HG03025 (cell line): ENCODE results near the gene SPNS3.

Experiments
- ATAC-seq: cut with Tn5 transposase; IDR thresholded peaks from one replicate; pipeline ENCODE4 v1.9.1; 2021; ENCODE audit warnings: mild to moderate bottlenecking, moderate library complexity; ENCODE audit not compliant: unreplicated experiment, low FRiP score

SPNS3 gene

DNA sequence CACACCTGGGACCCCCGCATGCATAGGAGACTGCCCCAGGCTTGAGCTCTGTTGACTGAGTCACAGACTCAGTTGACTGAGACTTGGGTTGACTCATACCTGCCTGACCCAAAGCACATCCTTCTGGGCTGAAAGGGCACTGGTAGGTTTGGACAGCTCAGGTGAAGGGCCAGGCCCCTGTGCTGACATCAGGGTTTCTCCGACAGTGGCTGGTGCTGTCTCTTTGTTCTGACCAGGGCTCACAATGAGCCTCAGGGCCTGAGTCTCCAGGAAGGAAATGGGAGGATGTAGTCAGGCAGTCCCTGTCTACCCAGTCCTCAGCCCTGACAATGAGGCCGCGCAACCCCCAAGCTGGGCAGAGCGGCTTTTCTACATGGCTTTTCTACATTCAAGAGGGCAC, 71.4 kb downstream of the SPNS3 start:
- no peak for ATAC-seq

DNA sequence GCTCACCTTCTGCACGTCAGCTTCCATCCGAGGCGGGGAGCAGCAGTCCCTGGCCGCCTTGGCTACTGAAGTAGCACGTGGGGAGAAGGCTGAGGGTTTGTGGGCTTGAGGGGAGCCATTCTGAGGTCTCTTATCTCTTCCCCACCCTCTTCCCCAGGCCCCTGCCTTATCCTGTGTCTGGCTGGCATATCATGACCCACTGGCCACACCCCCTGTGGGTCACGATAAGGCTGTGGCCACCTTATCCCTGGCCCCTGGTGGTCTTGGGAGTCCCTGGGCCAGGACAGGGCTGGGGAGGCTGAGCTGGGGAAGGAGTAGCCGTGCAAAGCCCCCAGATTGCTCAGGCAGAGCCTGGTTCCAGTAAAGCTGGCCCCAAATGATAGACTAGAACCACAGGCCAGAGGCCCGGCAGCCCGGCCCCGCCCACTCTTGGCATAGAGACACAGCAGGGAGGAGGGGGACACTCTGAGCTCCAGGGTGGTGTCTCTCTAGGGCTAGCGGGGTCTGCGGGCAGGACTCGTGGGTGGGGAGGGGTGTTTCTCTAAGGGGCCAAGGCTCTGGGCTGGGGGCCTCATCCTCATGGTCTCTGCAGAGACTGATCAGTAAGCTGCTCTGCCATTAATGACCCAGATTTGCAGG, 72.6 kb downstream of the SPNS3 start:
- ATAC-seq: no peak

DNA sequence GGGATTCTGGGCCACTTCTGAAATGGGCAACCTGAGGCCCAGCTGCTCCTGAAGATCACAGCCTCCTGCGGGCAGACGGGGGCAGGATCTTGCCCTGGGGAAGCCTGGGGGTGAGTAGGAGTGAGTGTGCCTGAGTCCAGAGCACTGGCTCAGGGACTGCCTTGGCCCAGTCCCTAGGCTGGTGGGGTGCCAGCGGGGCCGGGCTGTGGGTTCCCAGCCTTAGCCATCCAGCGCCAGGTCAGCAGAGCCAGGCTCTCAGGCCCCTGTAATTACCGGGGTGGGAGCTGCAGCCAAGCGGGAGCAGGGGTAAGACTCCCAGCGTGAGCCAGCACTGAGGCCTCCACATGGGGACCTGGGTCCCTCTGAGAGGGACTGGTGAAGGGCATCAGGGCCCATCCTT, 73.2 kb downstream of the SPNS3 start:
- no peak for ATAC-seq

DNA sequence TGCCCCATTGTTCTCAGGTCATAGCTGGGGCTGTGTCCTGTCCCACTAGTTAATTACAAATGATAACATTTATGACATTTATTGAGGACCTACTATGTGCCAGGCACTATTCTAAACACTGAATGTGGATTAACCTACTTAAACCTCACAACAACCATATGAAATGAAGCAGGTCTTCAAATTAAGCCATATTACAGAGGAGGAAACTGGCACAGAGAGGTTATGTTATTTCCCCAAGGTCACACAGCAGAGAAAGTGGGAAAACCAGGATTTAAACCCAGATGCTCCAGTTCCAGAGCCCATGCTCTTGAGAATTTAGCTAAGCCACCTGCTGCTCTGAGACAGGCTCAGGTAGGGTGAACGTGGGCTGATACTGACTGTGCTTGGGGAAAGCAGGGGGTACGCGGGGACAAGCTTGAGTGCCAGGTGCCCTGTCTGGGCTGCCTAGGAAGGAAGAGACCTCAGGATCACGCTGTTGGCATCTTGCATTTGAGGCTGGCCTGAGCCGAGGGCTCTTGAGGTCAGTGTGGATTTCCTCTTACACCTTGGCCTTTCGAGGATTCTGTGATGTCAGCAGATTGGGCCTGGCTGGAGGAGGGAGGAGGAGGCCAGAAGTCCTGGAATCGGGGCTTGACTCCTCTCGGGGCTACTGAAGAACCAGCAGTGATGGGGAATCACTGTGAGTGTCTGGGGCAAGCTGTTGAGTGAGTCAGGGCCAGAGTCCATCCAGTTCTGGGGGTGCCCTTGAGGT, 73.8 kb downstream of the SPNS3 start:
- ATAC-seq: no peak

DNA sequence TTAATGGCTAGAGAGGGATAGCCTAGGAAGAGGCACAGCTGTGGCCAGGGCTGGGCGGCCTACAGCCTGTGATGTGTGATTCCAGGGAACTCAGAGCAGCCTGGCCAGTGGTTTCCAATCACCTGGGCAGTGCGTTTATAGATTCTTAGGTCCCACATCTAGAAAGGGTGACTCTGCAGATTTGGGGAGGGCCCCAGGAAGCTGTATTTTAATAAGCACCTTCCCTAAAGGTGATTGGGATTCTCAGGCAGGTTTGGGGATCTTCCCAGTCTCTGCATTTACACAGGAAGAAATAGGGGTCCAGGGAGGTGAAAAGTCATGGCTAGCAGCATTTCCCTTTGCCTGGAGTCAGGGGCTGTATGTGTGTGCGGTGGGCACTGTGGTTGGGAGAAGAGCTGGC, 74.5 kb downstream of the SPNS3 start:
- ATAC-seq: no peak

DNA sequence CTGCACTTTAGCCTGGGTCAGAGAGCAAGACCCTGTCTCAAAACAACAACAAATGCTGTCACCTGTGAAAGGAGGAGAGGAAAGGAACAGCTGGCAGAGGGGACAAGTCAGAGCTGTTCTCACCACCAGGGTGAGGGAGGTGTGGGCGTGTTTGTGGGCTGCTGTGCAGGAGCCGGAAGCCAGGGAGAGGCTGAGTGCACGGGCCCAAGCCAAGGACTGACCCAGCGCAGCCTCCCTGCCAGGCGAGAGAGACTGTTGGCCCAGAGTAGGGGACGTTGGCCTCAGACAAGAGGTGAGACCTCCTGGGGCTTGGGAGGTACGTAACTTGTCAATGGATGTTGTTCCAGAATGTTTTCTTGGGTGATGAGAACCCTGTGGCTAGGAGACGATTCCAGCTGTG, 75.7 kb downstream of the SPNS3 start:
- ATAC-seq: no peak

DNA sequence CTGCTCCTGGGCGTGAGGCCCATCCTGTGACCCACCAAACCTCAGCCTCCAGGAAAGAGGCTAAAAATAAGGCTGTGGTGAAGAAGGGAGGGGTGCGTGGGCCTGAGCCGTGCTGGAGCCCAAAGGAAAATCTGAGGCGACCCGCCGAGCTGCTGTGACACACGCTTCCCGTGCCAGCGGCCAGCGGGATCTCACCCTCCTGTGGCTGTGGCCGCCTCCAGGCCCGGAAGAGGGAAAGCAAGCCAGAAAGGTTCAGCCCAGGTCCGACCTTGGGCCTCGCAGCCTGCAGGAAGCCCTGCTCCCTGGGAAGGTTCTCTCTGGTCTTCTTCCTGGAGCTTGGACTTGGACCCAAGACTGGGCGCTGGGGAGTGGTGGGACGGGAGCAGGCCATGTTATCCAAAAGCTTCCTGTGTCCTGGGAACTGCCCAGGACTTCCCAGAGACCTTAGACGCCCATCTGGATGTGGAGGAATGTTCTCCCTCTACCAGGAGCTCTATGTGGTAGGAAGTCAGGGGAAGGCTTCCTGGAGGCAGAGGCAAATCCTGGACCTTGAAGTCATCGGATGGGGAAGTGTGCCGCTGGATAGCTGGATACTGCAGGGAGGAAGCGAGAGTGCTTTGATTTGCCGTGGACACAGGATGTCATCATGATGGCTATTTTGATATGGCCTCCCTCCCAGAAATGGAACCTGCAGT, 76.3 kb downstream of the SPNS3 start:
- ATAC-seq: no peak

DNA sequence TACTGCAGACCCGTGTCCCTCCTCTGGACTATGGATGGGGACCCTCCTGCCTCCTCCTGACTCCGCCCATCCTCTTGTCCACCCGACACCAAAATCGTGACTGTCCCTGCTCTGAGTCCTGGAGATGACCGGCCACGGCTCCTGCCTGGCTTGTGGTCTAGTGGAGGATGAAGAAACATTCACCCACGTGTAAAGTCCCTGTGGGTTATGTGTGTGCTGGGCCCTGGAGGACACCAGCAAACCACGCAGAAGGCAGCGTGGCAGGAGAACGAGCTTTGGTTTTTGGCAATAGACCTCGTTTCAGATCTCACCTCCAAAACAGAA, 76.8 kb downstream of the SPNS3 start:
- no peak for ATAC-seq

DNA sequence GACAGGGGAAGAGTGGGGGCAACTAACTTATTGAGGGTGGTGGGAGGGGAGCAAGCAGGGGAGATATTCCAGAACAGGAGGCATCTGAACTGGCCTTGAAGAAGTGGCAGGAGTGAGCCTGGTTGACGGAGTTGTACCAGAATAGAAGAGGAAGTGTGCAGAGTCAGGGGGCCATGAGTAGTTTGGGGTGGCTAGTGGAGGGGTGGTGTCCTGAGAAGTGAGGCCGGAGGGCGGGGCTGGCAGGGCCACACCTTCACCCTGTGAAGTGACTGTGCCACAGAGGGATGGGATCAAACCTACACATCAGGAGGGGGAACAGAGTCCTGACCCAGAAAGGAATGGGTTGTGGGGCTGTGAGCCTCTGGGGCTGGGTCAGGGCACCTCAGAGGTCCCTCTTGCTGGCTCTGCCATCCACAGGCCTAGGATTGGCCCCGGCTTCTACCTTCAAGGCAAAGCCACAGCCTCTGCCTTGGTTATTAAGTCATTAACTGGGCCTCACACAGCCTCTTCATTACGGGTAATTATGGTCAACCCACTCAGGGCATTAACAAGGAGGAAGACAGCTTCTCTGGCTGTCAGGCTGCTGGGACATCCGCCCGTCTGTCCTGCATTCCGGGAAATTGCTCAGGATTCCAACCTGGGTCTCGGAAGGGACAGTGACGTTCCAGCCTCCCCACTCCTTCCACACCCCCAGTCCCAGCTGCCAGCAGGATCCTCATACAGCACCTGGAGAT, 77.6 kb downstream of the SPNS3 start:
- ATAC-seq: no peak

DNA sequence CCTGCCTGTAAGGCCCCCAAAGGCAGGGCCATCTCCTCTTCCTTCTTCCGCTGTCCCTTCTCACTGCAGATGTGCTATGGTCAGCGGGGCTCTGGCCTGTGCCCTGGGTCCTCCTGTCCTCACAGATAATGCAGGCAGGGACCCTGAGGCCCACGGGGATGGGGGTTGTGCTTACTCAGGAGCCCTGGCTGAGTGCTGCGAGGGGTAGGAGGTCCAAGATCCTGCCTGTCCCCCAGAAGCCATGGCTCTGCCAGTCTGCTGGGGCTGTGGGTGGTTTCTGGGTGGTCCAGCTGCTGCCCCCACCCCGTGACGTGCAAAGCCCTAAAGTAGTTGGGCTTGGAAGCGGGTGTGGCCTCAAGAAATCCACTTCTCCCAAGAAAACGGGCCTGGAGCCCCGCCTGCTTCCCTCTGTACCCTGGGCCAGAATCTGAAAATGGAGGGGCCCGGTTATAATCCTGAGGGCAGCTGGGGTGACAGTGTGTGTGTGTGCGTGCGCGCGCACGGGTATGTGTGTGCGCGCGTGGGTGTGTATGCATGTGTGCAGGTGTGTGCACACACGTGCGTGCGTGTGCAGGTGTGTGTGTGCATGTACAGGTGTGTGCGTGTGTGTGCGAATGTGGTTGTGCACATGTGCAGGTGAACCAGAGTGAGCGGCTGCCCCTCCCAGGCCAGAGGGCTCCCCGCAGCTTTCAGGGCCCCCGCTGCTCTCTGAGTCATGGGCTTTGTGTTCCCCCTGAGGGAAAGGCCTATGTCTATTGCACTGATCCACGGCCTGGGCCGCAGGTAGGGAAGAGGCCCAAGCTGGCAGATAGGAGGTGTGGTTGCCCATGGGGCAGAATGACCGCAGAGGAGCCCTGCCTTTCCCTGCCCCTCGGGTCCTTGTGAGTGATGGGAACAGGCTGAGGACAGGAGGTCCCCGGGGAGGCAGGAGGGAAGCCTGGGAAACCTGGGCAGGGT, 78.7 kb downstream of the SPNS3 start:
- no peak for ATAC-seq

DNA sequence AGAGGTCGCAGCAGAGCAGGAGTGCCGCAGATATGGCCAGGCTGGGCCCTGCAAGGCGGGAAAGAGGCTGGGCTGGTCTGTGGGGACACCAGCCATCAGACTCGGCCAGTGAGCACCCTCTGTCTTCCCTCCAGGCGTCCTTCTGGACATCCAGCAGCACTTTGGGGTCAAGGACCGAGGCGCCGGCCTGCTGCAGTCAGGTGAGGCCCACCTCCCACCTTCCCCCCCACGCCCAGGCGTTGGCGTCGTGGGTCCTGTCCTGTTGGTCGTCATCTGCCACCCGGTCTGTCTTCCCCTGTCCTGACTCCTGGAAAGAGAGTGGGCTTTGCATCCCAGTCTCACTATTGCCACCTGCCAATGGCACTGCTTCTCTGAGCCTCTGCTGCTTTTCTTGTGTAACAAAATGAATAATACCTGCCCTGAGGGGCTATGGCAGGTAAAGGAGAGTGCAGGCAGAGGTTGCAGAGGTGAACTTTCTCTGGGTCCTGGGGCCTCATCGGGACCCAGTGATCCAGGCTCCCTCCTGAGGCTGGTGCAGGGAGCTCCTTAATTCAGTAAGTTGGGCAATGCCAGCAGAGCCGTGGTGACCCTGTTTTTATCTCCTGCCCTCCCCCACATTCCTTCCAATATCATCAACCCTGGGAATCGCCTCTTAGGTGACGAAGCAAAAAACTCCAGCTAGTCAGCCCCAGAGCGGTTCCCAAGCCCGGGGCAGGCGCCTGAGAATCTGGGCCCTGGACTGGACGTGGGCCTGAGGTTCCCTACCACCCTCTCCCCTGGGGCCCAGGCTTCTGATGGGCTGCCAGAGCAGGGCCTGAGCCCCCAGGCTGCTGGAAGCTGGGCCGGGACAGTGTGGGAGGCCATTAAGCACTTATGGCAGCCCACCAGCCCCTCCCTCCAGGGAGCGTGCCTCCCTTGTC, 79.6 kb downstream of the SPNS3 start:
- ATAC-seq: no peak

DNA sequence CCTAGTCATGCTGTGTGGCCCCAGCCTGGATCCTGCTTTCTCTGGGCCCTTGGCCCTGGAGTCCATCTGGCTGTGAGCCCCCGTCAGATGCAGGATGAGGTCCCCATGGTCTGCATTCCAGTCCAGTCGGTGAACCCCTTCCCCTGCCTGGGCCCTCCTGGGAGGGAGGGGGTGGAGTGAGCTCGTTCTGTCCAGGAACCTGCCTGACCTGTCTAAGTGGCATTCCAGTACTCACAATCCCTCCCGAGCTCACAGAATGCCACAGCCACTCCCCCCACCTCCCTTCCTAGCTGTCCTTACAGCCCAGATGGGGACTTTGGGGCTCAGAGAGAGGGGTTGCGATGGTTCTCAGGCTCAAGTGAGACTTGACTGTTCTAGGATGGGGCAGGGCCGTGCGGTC, 80.5 kb downstream of the SPNS3 start:
- ATAC-seq: no peak

DNA sequence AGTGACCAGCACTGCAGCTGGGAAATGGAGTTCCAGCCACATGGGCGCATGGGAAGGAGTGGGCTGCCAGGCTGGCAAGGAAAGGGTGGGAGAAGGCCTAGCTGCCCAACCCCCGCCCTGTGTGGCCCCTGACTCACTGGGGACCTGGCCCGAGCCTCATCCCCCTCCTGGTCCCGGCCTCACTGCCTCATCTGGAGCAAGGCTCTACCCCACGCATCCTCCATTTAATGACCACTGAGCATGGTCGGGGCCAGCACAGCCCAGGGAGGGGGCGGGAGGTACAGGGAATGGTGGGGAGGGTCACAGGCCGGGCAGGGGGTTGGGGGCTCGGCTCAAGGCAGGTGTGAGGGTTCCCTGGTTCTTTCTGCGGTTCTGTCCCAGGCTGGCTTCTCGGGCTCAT, 81.0 kb downstream of the SPNS3 start:
- ATAC-seq: no peak

DNA sequence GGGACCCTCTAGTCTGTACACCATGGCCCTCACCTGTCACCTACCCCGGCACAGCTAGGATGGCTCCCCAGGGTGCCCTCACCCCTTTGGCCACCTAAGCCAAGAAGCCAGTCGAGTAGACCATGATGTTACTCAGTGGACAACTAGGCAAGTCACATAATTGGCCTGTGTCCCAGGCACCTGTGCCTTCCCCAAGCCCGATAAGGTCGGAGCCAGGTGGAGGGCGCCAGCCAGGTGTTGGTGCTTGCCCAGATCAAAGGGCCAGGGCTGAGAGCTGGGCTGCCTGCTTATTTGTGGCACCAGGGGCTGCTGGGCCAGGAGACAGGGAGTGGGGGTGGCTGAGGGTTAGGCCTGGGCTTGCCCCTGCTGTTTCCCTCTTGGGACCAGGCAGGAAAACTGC, 81.8 kb downstream of the SPNS3 start:
- ATAC-seq: no peak

DNA sequence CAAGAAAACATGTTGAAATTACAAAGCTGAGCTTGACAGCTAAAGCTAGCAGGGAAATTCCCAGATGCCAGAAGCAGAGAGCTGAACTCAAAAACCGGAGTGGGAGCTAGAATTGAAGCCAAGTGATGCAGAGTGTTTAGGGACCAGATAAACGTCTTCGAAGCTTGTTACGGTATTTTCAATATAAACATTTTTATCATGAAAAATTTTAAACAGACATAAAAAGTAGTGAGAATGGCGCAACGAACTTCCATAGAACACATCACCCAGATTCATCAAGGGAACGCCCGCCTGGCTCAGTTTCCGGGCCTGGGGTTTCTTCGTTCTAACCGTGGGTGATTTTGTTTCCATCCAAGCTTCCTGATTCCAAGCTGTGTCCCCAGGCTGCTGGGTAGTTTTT, 83.0 kb downstream of the SPNS3 start:
- no peak for ATAC-seq

DNA sequence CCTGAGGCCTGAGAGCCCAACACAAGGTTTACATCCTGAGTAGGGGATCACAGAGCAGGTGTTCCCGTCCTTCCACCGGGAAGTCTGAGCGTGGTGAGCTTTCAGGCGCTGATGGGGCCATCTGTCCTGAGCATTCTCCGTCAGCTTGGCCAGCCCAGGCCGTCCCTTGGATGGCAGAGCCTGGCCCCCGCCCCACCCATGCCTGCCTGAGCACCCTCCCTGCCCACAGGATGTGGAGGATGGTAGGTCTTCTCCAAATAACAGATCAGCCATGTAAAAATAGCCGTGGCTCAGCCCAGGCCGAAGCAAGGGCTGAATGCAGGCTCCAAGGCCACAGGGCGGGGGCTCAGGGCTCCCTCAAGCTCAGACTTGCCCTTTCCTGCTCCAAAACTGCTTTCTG, 85.2 kb downstream of the SPNS3 start:
- ATAC-seq: no peak

DNA sequence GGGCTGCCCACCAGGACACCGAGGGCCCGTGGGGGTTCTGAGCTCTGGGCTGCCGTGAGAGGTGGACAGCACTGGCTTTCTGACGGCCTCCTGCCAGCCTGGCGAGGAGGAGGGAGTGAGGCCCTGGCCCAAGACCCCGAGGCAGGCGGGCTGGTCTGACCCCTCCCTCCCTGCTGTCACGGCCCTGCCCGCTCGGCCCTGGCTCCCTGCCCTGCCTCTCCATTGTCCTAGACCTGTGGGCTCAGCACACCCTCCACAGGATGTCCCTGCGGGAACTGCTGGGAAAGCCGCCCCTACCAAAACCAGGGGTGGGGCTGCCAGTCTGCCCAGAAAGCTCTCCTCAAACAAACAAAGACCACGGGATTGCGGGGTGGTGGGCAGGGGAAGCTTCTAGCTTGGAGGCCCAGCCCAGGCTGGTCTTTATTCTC, 85.6 kb downstream of the SPNS3 start:
- ATAC-seq: no peak

DNA sequence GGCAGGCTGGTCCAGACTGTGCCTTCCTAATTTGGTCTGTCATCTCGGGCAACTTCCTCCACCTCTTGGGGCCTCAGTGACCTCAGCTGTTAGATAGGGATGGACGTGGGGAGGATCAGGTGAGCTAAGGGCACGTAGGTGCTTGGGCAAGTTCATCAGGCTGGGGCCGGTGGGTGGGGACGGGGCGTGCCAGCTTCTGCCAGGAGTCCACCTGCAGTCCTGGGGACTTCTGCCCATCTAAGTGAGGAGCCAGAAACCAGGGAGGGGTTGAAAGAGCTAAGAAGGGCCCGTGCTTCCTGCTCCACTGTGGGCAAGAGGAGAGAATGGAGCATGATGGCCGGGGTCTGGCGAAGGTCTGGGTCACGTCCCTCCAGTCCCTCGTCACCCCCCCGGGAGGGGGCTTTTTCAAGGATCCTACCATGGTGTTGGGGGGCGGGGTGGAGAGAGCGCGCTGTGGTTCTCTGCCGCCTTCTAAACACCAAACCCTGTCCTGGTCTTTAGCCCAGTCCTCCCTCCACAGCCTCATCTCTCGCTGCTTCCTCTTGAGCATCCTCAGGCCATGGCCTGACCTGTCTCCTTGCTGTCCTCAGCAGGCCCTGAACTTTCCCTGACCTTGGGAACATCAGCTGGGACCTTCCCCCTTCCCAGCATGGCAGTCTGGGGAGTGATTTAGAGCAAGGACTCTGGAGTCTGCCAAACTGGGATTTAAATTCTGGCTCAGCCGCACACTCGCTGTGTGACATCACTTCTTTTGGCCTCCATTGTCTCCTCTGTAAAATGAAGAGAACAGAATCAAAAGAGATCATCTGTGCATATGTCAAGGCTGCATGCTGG, 86.5 kb downstream of the SPNS3 start:
- no peak for ATAC-seq
